Cardiac septum (tissue), 1 donor: ENCODE measurements around the gene ELF4. TPM values are rescaled to one million over a fixed set of nuclear protein-coding genes. Genes with fewer than 3 reads are reported as not detected.
"Not testable (repeated sequence)": the region's sequence is repeated elsewhere in the genome, so short reads cannot be mapped to it uniquely, and the experiment has no call there.

Source experiments
- DNase-seq: peaks from one replicate; pipeline ENCODE4 v3.0.0-alpha.2; 2020; ENCODE audit warnings: low spot score
- intact Hi-C: fragments of 100-400 bp; cut with DNase I; formaldehyde crosslinking; loops from one replicate; pipeline ENCODE4 v1.14.0; 2022
- total RNA-seq: library from RNA; stranded (reverse); fragmentation: NEBNext Ultra II Directional; extraction: Animal tissue kit (Norgen Biotek cat#: 25700); gene quantifications from one replicate; pipeline ENCODE4 v1.2.1, GENCODE V29; 2021
- donor health status: DM: no; HTN: no; CAD: no.

The ELF4 gene
- total RNA-seq, 1 donor from 2014 or later, result 3.7 TPM

- intact Hi-C loops, result no loop called here
Measured at GRCh38 chrX:130117166-130117565, 6.9 kb upstream of the ELF4 start.

DNA sequence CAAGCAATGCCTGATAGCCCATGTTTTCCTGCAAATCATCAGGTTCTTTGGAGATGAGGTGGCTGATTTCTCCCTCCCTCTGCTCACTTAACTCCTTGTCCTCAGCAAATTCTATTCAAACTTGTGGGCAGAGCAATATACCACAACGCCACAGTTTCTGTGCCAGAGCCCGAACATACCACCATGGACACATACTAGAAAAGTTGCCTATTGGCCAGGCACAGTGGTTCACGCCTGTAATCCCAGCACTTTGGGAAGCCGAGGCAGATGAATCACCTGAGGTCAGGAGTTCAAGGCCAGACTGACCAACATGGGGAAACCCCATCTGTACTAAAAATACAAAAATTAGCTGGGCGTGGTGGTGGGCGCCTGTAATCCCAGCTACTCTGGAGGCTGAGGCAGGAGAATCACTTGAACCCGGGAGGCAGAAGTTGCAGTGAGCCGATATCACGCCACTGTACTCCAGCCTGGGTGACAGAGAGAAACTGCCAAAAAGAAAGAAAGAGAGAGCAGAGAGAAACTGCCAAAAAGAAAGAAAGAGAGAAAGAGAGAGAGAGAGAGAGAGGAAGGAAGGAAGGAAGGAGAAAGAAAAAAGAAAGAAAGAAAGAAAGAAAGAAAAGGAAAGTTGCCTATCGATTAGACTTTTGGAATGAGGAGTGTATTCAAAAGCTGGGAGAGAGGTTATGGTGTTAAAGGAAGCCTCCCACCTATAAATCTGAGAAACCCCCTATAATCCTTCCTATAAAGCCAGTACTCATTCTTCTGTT lies 5.0 kb upstream of the ELF4 start:
- DNase-seq, intact Hi-C loops: not testable (repeated sequence)

More at GRCh38 chrX:130117166-130117565, 6.9 kb upstream of the ELF4 start:
- DNase-seq, result no peak

DNA sequence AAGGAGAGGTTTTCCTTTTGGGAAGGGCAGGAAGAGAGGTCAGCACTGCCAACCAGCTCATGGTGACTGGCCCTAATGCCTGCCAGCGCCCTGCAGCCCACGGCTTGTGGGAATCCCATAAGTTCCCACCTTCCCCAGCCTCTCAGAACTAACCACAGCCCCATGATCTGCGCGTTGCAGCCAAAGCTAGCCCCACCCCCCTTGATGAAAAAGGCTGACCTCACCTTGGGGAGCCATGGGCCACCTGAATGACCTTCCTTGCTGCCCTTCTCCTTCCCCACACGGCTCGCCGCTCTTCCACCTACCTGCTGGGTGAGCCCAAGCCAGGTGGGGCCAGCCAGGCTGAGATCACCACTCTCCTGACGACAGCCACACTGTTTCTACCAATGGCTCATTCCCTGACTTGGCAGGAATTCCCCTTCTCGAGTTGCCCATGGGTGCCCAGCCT lies 3.9 kb upstream of the ELF4 start:
- intact Hi-C loops, result no loop called here
- no peak for DNase-seq

- DNase-seq, result no peak
- intact Hi-C loops, result no loop called here
Measured at GRCh38 chrX:130111220-130112154, 1.2 kb upstream of the ELF4 start.

GRCh38 chrX:130109429-130110378 lies 593 bp downstream of the ELF4 start:
- no peak for DNase-seq
- intact Hi-C loops, result no loop called here

GRCh38 chrX:130108647-130109428 lies 1.5 kb downstream of the ELF4 start:
- no peak for DNase-seq
- intact Hi-C loops, result no loop called here

GRCh38 chrX:130106071-130106470 lies 4.2 kb downstream of the ELF4 start:
- no peak for DNase-seq

GRCh38 chrX:130105244-130105643 lies 5.1 kb downstream of the ELF4 start:
- intact Hi-C loops, result no loop called here
- DNase-seq, result no peak

More at GRCh38 chrX:130106071-130106470, 4.2 kb downstream of the ELF4 start:
- intact Hi-C loops, result no loop called here

DNA sequence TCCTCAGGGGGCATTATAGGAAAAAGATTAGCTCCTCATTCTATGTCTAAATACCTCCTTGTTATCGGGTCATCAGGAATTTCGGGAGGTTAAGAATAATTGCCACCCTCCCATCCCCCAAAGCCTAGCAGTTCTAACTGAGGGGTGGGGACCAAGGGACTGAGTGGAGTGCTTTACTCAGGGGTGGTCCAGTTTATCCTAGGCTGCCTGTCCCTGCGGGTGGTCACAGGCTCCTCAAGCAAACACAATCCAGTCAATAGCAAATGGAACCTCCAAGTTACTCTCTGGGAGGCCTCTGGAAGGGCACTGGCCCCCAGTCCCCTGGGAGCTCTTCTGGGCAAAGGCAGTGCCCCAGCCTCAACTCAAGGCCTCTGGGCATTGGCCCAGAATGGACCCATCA lies 6.7 kb downstream of the ELF4 start:
- DNase-seq, result no peak
- intact Hi-C loops, result no loop called here

- intact Hi-C loops, result no loop called here
- DNase-seq, result no peak
Measured at GRCh38 chrX:130100180-130100579, 10.1 kb downstream of the ELF4 start.

DNA sequence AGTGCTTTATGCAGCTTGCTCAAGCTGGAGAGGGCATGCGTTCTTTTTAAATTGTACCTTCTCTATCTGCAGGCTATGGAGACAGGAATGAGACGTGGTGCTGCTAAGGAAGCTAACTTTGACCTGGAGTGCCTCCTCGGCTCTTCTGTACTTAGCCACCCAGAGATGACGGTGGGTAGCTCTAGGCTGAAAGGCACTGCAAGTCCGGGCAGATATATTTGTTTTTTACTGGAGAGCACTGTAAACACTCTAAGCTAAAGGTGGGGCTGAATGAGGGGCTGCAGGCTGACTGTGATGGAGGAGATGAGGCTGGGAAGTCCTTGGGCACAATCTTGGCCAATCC lies 12.1 kb downstream of the ELF4 start:
- intact Hi-C loops, result no loop called here
- no peak for DNase-seq

DNA sequence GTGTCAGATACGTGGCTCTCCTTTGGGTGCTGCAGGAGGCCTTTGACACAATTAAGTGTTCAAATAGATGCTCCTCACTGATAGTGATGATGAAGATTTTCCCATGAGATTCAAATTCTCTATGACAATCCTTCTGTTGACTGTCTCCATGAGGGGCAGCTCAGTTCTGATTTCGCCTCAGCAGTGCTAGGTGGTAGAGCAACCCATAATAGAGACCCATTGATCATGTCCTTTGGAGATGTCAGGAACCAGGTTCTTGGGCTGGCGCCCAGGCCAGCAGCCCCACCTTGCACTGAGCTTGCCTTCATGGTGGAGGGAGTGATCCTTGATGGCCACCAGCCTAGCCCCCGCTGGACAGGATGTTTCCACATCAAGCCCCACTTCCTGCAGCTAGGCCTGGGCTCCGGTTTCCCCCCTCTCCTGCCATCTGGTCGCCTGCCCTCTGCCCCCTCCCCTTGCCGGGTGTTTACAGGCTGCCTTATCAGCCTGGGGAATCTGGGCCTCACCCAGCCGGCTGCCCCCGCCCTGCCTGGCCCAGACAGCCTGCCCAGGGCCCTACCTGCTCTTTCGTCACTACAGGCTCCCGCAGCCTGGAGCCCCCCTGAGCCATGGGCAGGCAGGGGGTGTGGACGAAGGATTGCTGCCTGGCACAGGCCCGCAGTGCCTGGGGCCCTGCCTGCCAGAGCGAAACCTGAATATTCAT lies 12.6 kb downstream of the ELF4 start:
- no peak for DNase-seq
- intact Hi-C loops, result no loop called here

DNA sequence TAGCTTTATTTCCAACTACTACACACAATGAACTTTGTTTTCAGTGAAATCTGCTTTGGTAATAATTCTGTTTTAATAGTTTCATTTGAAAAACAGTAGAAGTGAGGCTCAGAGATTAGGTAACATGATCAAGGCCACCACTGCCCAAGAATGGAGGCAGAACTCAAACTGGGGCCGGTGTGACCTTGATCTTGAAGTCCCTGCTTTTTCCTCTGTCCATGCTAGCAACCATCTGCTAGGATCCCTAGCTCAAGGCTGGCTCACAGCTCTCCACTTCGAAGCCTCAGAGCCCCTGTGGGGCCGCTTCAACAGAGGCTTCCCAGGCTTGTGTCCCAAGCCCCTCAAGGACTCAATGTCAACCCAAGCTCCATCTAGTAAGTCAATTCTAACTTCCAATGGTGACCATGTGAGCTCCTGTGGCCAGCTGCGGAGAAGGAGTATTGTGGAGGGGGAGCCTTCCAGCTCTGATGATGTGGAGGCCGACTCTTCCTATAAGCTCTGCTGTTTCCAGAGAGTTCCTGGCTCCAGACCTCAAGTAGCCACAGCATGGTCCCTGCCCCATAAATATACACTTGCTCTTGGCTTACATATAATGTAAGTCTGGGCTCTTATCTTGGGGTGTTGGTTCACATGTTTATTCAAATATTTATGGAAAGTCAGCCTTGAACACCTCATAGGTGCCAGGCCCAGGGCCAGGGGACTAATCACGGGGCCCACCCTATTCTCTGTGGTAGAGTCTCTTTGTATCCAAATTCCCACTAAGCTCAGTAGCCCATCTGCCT lies 14.9 kb downstream of the ELF4 start:
- intact Hi-C loops, result no loop called here

DNA sequence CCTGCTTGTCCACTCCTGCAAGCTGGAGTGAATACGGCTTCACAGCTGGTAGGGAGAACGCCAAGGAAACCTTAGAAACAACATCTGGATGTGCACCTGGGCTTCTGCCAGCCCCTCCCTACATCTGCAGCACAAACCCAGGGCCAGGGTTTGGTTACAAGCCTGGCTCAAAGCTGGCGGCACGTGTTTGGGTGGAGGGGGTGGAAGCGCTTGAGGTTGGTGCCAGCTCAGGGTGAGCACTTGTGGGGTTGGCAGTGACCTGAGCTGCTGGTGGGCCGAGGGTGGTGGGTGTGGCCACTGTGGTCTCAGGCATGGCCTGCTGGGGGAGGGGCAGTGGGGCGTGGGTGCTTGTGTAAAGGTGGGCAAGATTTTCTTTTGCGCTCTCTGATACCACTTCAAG lies 15.6 kb downstream of the ELF4 start:
- DNase-seq, result no peak
- intact Hi-C loops, result no loop called here

More for the DNA sequence above, 14.9 kb downstream of the ELF4 start:
- DNase-seq, result no peak

- intact Hi-C loops, result no loop called here
- DNase-seq, result no peak
Measured at GRCh38 chrX:130093271-130093670, 17.0 kb downstream of the ELF4 start.

DNA sequence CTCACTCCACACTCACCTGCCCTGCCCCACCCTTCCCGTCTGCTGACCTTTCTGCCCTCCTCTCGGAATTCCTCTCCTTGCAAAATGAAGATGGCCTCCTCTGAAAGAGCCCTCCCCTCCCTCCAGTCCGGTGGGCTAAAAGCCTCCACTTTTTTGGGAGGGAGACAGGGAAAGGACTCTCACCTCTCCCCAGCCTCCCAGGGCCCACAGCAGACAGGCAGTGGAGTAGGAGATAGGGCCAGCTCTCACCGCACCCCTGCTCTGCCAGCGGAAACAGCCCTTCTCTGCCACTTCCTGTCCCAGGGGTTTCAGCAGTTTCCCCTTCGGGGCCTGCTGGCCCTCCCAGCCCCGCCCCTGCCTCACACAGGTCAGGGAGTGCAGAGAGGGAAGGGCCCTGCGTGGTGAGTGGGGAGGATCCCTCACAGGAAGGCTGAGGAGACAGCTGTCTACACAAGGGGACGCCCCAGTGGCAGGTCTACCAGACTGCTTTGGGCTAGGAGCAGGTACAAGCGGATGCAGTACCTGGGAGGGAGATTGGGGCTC lies 18.2 kb downstream of the ELF4 start:
- peak; percentile 89 for DNase-seq
- intact Hi-C loops, result no loop called here

GRCh38 chrX:130090364-130090763 lies 19.9 kb downstream of the ELF4 start:
- DNase-seq, result no peak
- intact Hi-C loops, result no loop called here
